Memory B cell (primary cell): Measurements from ENCODE around the gene CSNK1A1.
A peak's percentile ranks its signal among the peaks of the same experiment; 100 is the strongest.

Experiments
- ATAC-seq: fragments of 150-1000 bp; cut with Tn5 transposase; 2 replicates; pipeline ENCODE4 v1.10.0; 2021; ENCODE audit warnings: low read depth, mild to moderate bottlenecking, moderate library complexity
- DNase-seq, 2 donors: peaks; one replicate each; pipeline ENCODE4 v3.0.0; 2022; ENCODE audit warnings: low spot score in 2 of 2
- H3K27ac Mint-ChIP-seq: one replicate; pipeline ENCODE4 v1.8.0; 2022; ENCODE audit warnings: mild to moderate bottlenecking, moderate library complexity, mixed read lengths
- H3K27me3 Mint-ChIP-seq: one replicate; pipeline ENCODE4 v1.8.0; 2022; ENCODE audit warnings: mixed read lengths
- H3K36me3 Mint-ChIP-seq: one replicate; pipeline ENCODE4 v1.8.0; 2022; ENCODE audit warnings: mild to moderate bottlenecking, mixed read lengths
- H3K4me1 Mint-ChIP-seq: one replicate; pipeline ENCODE4 v1.8.0; 2022; ENCODE audit warnings: mixed read lengths
- H3K4me3 Mint-ChIP-seq: one replicate; pipeline ENCODE4 v1.8.0; 2022; ENCODE audit warnings: mild to moderate bottlenecking, moderate library complexity, mixed read lengths
- H3K9me3 Mint-ChIP-seq: one replicate; pipeline ENCODE4 v1.8.0; 2022; ENCODE audit warnings: mixed read lengths

CSNK1A1 gene

DNA sequence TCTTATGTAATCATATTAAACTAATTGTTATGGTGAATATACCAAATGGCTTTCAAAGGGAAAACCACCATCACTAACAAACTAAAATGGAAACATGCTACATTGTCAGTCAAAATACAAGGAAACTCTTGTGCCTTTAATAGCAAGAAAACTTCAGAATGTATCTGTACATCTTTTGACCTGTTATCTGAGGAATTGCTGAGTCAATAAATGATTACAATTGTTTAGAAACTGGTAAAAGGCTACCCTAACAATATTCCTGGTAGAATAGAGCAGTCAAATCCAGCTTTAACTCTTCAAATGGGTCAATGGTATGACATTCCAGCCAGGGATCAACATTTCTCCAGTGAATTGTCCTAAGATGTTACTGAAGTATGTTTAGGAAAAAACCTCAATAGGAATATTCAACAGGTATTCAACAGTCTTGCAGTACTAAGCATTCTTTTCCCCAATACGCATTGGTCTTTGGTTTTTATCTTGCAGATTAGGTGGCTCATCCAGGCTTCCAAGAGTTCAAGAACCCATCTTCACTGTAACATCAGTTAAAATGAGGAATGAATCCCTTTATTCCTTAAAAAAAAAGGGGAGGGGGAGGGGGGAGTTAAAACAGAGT, 52.4 kb downstream of the CSNK1A1 start:
- Mint-ChIP-seq H3K9me3 (no peaks in the 10 kb centered on the region), H3K36me3 (peaks cover 14% of the 10 kb centered on the region), H3K4me1 (no peaks in the 10 kb centered on the region), H3K27me3 (no peaks in the 10 kb centered on the region), H3K27ac (no peak overlapping the region), H3K4me3 (no peak overlapping the region)
- ATAC-seq (no peak), DNase-seq (no peak)

DNA sequence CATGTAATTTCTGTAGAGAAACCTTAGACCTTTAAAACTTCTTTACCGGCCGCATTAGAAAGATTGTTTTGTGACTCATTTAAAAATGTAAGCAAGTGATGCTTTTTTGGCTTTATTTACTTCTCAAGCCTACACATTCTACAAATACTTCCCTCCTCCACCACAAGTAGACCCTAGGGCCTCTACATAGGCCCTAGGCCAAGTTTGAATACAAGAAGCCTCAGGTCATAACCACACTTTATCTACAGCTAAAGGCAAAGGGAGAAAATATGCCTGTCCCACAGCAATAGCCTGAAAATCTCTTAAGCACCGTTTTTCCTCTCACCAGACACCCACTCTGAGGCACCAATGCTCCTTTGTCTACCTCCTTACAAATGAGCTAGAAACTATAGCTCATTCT, 53.9 kb downstream of the CSNK1A1 start:
- ATAC-seq, result no peak
- Mint-ChIP-seq H3K4me1 (peaks cover 2% of the 10 kb centered on the region), H3K36me3 (peaks cover 16% of the 10 kb centered on the region), H3K4me3 (no peak overlapping the region), H3K27me3 (no peaks in the 10 kb centered on the region), H3K9me3 (no peaks in the 10 kb centered on the region), H3K27ac (peak overlapping the region; percentile 5)
- no peak for DNase-seq

DNA sequence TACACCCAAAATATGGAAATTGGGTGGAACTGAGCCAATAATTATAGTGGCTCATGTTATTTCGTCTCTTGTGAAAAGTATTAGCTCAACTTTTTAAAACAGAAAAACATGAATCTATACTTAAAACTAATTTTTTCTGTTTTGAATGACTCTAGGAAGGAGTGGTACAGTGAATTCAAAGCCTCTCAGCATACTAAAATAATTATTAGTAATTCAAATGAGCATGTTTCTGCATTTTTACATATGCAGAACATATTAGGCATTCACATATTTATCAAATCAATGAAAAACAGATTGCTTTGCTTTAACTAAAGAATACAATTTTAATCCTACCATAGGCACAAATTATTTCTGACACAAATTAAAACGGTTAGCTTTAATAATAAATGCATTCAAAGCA, 54.3 kb downstream of the CSNK1A1 start:
- Mint-ChIP-seq H3K27ac (no peak overlapping the region), H3K9me3 (no peaks in the 10 kb centered on the region), H3K36me3 (peaks cover 16% of the 10 kb centered on the region), H3K27me3 (no peaks in the 10 kb centered on the region), H3K4me3 (no peak overlapping the region), H3K4me1 (peaks cover 3% of the 10 kb centered on the region)
- ATAC-seq (no peak), DNase-seq (no peak)

DNA sequence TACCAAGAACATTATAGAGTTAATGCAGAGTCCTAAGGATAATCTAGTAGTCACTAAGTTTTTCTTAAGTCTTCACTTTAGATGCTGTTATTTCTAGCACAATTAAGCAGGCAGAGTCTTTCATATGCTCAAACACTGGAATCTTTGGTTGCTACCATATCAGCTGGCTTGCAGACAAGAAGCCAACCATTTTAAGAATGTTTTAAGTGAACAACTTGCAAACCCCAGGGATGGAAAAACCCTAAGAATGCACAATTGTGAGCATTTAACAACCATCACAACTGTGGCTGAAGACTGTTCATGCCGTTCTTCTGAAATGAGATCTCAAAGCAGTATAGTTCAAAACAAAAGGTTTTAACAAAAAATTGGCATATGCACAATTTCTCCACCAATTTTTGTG, 55.1 kb downstream of the CSNK1A1 start:
- Mint-ChIP-seq H3K4me3 (no peak overlapping the region), H3K27me3 (no peaks in the 10 kb centered on the region), H3K9me3 (no peaks in the 10 kb centered on the region), H3K27ac (no peak overlapping the region), H3K4me1 (peaks cover 3% of the 10 kb centered on the region), H3K36me3 (peaks cover 15% of the 10 kb centered on the region)
- ATAC-seq (no peak), DNase-seq (no peak)

DNA sequence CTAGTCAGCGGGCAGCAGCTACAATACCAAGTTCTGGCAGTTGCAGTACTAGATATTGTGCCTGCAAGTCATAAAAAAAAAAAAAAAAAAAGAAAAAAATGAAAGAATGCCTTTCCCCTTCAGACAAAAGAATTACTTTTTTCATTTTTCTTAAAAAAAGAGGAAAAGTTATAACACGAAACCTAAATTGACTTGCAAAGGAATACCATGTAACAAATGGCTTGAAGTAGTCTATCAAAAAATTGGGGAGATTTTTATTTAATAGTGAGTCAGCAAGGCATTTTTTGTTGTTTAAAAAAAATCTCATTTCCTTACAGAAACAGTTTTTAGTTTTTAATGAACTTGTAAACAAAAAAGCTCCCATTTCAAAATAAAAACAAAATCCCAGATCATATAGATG, 55.6 kb downstream of the CSNK1A1 start:
- Mint-ChIP-seq H3K27ac (no peak overlapping the region), H3K9me3 (no peaks in the 10 kb centered on the region), H3K4me1 (peaks cover 3% of the 10 kb centered on the region), H3K4me3 (no peak overlapping the region), H3K36me3 (peaks cover 11% of the 10 kb centered on the region), H3K27me3 (no peaks in the 10 kb centered on the region)
- ATAC-seq (no peak), DNase-seq (no peak)

DNA sequence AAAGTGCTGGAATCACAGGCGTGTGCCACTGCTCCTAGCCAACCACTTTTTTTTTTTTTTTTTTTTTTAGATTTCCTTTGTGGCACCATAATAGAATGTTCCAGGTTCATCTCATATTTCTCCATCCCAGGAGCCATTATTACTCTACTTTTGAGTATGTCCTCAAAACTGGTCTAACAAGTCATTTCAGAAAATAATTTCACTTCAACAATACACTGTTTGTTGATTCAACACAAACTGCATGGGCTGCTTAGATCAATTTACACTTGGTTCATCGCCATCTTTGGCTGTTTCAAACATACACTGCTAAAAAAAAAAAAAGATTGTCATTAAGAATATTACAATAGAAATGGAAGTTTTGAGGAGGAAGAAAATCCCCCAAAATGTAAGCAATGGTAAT, 57.9 kb downstream of the CSNK1A1 start:
- Mint-ChIP-seq H3K4me3 (no peak overlapping the region), H3K27ac (no peak overlapping the region), H3K27me3 (no peaks in the 10 kb centered on the region), H3K36me3 (peaks cover 11% of the 10 kb centered on the region), H3K9me3 (no peaks in the 10 kb centered on the region), H3K4me1 (peaks cover 3% of the 10 kb centered on the region)
- DNase-seq, result no peak
- no peak for ATAC-seq

DNA sequence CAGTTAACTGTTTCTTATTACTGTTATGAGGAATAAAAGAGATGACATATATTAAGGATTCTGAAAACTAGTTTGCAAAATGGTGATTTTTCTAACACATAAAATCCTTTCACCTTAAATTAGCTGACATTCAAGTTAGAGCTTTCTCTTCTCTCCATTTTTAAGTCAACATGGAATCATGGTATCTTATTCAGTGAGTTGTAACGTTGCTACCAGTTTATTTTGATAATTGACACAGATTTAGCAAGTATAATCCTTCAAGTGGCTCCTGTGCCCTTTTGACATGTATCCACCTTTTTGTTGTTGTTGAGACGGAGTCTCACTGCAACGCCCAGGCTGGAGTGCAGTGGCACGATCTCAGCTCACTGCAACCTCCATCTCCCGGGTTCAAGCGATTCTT, 58.5 kb downstream of the CSNK1A1 start:
- Mint-ChIP-seq H3K9me3 (no peaks in the 10 kb centered on the region), H3K4me3 (no peak overlapping the region), H3K4me1 (peaks cover 3% of the 10 kb centered on the region), H3K27ac (no peak overlapping the region), H3K27me3 (no peaks in the 10 kb centered on the region), H3K36me3 (peaks cover 9% of the 10 kb centered on the region)
- no peak for DNase-seq
- ATAC-seq, result no peak

DNA sequence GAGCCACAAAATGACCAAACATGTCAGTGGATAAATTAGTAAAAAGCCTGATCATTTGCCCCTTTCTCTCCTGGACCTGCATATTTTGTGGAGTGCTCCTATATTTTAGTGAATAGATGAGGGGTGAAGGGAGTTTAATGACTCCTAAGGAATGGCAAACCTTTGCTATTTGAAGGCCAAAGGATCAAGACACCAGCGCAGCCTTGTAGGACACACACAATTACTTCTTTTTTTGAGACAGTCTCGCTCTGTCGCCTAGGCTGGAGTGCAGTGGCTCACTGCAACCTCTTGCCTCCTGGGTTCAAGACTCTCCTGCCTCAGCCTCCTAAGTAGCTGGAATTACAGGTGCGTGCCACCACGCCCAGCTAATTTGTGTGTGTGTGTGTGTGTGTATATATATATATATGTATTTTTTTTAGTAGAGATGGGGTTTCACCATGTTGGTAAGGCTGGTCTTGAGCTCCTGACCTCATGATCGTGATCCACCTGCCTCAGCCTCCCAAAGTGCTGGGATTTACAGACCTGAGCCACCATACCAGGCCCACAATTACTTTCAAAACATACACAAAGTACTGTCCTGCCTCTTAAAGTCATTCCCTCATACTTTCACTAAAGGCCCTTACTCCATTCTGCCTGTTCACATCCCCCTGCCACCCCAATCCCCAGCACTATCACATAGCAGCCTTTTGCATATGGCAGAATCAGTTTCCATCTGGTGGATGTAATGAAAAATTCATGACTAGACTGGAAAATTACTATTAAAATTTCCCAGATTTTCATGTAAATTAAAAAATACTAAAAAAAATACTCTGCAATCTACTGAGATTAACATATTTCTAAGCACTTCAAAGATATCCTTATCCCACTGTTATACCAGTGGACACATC, 60.4 kb downstream of the CSNK1A1 start:
- no peaks in the 10 kb centered on the region for H3K9me3 Mint-ChIP-seq
- no peaks in the 10 kb centered on the region for H3K27me3 Mint-ChIP-seq
- peaks cover 5% of the 10 kb centered on the region for H3K36me3 Mint-ChIP-seq
- ATAC-seq (no peak), DNase-seq (no peak)
- no peak overlapping the region for H3K4me3 Mint-ChIP-seq
- peaks cover 3% of the 10 kb centered on the region for H3K4me1 Mint-ChIP-seq
- no peak overlapping the region for H3K27ac Mint-ChIP-seq

DNA sequence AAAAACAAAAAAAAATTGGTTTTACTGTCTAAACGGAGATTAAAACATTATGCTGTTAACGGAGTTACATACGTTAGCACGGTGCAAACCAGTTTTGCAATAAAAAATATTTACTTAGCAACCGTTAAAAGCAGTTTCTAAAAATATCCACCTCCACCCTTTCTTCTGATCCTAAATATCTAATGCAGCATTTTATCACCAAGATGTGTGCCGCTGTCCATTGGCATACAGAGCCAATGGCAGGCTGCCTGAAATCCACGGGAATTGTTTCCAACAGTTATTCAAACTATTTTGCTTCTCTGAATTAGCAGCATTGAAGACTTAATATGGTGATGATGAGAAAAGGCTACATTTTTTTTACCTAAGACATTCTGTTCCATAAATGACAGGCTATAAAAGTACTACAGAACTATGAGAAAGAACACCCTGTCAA, 61.6 kb downstream of the CSNK1A1 start:
- no peak overlapping the region for H3K27ac Mint-ChIP-seq
- H3K4me1 Mint-ChIP-seq, result peaks cover 3% of the 10 kb centered on the region
- DNase-seq (no peak), ATAC-seq (no peak)
- H3K4me3 Mint-ChIP-seq, result no peak overlapping the region
- no peaks in the 10 kb centered on the region for H3K9me3 Mint-ChIP-seq
- no peaks in the 10 kb centered on the region for H3K27me3 Mint-ChIP-seq
- H3K36me3 Mint-ChIP-seq, result peaks cover 5% of the 10 kb centered on the region

DNA sequence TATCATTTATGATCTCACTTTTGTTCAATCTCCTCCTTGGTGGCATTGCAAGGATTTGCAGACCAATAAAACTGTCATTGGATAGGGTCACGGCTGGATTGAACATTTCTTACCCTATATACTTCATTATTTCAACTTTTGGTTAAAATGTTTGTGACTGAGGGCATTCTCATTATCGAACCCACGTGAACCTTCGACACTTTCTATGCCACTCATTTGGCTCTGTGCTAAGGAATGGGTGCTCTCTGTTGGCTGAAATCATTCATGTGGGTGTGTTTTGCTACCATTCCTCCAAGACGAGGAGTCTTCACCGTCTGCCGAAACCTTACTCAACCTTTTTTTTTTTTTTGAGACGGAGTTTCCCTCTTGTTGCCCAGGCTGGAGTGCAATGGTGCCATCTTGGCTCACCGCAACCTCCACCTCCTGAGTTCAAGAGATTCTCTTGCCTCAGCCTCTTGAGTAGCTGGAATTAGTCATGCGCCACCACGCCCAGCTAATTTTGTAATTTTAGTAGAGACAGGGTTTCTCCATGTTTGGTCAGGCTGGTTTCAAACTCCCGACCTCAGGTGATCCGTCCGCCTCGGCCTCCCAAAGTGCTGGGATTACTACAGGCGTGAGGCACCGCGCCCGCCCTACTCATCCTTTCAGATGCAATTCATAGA, 62.5 kb downstream of the CSNK1A1 start:
- Mint-ChIP-seq H3K9me3 (no peaks in the 10 kb centered on the region), H3K27ac (no peak overlapping the region), H3K4me1 (peaks cover 3% of the 10 kb centered on the region), H3K36me3 (peaks cover 2% of the 10 kb centered on the region), H3K4me3 (no peak overlapping the region), H3K27me3 (no peaks in the 10 kb centered on the region)
- ATAC-seq (no peak), DNase-seq (no peak)

DNA sequence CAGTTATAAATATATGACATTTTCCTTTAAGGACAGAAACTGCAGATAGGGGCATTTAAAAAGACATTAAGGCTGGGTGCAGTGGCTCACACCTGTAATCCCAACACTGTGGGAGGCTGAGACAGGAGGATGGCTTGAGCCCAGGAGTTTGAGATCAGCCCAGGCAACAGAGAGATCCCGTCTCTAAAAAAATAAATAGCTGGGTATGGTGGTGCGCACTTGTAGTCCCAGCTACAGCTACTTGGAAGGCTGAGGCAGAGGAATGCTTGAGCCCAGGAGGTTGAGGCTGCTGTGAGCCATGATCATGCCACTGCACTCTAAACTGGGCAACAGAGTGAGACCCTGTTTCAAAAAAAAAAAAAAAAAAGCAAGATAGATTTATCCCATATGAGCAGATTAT, 63.6 kb downstream of the CSNK1A1 start:
- Mint-ChIP-seq H3K27me3 (no peaks in the 10 kb centered on the region), H3K4me1 (peaks cover 3% of the 10 kb centered on the region), H3K27ac (no peak overlapping the region), H3K36me3 (no peaks in the 10 kb centered on the region), H3K9me3 (no peaks in the 10 kb centered on the region), H3K4me3 (no peak overlapping the region)
- no peak for ATAC-seq
- DNase-seq, result no peak

DNA sequence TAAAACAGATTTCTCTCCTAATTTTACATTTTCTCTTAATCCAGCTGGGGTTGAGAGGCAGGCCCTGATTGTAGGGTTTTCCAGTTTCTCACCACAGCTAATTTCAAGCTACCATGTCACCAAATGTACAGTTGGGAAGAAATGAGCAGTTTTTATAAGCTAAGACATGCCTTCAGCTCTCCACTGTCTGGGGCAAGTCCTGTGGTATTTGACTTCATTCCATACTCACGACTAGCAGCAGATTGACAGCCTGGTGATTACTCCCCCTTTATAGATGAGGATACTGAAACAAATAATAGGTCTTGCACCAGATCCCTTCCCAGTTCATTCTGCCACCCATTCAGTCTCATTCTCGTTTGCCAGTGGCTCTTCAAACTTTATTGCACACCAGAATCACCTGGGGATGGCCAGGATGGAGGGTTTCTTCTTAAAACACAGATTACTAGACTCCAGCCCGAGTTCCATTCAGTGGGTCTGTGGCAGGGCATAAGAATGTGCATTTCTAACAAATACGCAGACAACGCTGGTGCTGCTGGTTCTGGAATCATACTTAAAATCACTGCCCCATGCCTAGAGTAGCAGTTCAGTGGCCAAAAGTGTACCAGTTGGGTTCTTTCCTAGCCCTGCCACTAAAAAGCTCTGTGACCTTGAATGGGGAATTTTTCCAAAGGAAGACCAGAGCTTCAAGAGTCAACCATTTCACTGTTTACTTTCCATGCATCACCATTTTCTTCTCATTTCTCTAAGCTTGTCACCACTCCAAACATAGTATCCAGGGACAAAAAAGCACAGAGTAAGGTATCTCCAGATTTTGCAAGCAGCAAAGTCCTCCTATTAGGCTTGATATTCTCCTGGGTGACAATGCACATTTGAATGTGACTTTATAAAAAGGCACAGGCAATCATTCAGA, 64.3 kb downstream of the CSNK1A1 start:
- ATAC-seq (no peak), DNase-seq (no peak)
- no peaks in the 10 kb centered on the region for H3K36me3 Mint-ChIP-seq
- peaks cover under 1% of the 10 kb centered on the region for H3K27me3 Mint-ChIP-seq
- no peak overlapping the region for H3K4me3 Mint-ChIP-seq
- no peaks in the 10 kb centered on the region for H3K9me3 Mint-ChIP-seq
- H3K27ac Mint-ChIP-seq, result no peak overlapping the region
- no peaks in the 10 kb centered on the region for H3K4me1 Mint-ChIP-seq

DNA sequence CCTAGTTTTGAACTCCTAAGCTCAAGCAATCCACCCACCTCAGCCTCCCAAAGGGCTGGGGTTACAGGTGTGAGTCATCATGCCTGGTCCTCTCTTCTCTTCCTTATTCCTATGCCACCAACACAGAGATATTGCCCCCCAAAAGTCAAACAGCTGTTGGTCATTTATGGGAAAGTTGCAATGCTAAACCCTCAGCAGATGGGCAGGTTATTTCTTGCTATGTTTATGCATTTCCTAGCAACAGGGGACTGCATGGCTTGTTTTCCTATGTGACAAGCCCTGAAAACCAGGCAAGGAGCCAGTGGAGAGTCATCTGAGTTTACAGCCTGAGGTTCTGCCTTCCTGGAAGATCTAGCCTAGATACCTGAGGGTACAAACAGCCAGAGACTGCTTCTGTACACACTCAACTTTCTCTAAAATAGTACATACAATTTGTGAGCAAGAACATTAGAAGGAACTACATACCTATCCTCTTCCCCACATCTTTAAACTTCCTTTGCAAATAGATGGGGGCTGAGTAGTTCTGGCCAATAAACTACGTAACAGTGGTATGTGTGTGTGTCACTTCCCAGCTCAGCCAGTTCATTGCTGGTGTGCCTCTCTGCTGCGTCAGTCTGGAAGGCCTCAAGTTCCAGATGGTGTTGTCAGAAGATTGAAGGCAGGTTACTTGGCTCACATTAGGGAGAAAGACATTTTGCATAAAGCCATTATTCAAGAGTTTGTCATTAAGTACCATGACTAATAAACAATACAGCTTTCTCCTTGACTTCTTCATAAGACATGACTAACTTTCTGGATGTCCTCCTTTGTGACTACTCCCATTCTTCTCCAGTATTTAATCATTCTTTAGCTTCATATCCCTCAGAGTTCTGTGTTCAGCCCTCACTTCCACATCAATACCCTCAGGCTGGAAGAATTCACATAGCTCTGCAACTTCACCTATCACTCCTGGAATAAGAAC, 65.3 kb downstream of the CSNK1A1 start:
- H3K27me3 Mint-ChIP-seq, result peaks cover 4% of the 10 kb centered on the region
- ATAC-seq (no peak), DNase-seq (no peak)
- H3K36me3 Mint-ChIP-seq, result no peaks in the 10 kb centered on the region
- no peaks in the 10 kb centered on the region for H3K9me3 Mint-ChIP-seq
- H3K4me1 Mint-ChIP-seq, result no peaks in the 10 kb centered on the region
- H3K27ac Mint-ChIP-seq, result no peak overlapping the region
- no peak overlapping the region for H3K4me3 Mint-ChIP-seq
